ENCODE results near the gene SOAT1.
"Not testable (repeated sequence)": the region's sequence is repeated elsewhere in the genome, so short reads cannot be mapped to it uniquely, and the experiment has no call there.

Gene SOAT1

GRCh38 chr1:179385510-179385909 lies 91.9 kb downstream of the SOAT1 start:
- Histone ChIP-seq H3K36me3 (ENCODE audit: control insufficient read depth, insufficient read depth, low read length) (no peaks in the 10 kb centered on the region), H3K27ac (ENCODE audit: low read depth, low read length, severe bottlenecking) (no peak overlapping the region)
- WGBS, 2 experiments (ENCODE audit: insufficient coverage in 2 of 2), result 88% methylated on average over 1 of the region's 1 CpG; no CpG with 5 or more reads in 1 of the 2 experiments

DNA sequence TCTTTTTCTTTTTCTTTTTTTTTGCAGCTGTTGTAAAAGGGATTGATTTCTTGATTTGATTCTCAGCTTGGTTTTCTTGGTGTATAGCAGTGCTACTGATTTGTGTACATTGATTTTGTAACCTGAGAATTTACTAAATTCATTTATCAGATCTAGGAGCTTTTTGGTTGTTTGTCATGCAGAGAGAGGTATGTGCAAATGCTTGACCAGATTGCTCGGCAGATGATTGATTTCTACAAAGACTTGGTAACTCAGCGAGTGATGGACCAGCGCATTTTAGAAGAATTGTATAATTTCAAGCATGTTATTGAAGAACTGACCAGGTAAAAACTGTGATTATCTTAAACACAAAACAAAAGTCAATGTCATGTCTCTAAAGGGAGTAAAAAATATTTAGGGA lies 100.1 kb downstream of the SOAT1 start:
- WGBS, 2 experiments (ENCODE audit: insufficient coverage in 2 of 2), result 87 to 100% methylated on average over 1 to 3 of the region's 3 CpGs
- Histone ChIP-seq H3K4me3 (ENCODE audit: extremely low read depth, insufficient read depth, low read length, poor library complexity, severe bottlenecking) (no peak overlapping the region), H3K36me3 (ENCODE audit: control insufficient read depth, insufficient read depth, low read length) (no peaks in the 10 kb centered on the region), H3K27ac (ENCODE audit: low read depth, low read length, severe bottlenecking) (no peak overlapping the region), H3K4me1 (ENCODE audit: control insufficient read depth, insufficient read depth, low read length, poor library complexity, severe bottlenecking) (no peaks in the 10 kb centered on the region), H3K9me3 (ENCODE audit: control insufficient read depth, low read length) (no peaks in the 10 kb centered on the region)

More at GRCh38 chr1:179385510-179385909, 91.9 kb downstream of the SOAT1 start:
- H3K9me3 ChIP-seq (ENCODE audit: control insufficient read depth, low read length), result no peaks in the 10 kb centered on the region
- no peak overlapping the region for H3K4me3 ChIP-seq (ENCODE audit: extremely low read depth, insufficient read depth, low read length, poor library complexity, severe bottlenecking)
- no peaks in the 10 kb centered on the region for H3K4me1 ChIP-seq (ENCODE audit: control insufficient read depth, insufficient read depth, low read length, poor library complexity, severe bottlenecking)

DNA sequence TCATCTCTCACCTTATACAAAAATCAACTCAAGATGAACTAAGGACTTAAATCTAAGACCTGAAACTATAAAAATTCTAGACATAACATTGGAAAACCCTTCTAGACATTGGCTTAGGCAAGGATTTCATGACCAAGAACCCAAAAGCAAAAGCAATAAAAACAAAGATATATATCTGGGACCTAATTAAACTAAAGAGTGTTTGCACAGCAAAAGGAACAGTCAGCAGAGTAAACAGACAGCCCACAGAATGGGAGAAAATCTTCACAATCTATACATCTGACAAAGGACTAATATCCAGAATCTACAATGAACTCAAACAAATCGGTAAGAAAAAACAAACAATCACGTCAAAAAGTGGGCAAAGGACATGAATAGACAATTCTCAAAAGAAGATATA lies 105.8 kb downstream of the SOAT1 start:
- H3K9me3 ChIP-seq (ENCODE audit: control insufficient read depth, low read length); H3K27ac ChIP-seq (ENCODE audit: low read depth, low read length, severe bottlenecking); H3K36me3 ChIP-seq (ENCODE audit: control insufficient read depth, insufficient read depth, low read length); H3K4me1 ChIP-seq (ENCODE audit: control insufficient read depth, insufficient read depth, low read length, poor library complexity, severe bottlenecking); H3K4me3 ChIP-seq (ENCODE audit: extremely low read depth, insufficient read depth, low read length, poor library complexity, severe bottlenecking): not testable (repeated sequence)
- WGBS, 2 experiments (ENCODE audit: insufficient coverage in 2 of 2), result 92% methylated on average over 2 of the region's 2 CpGs; no CpG with 5 or more reads in 1 of the 2 experiments

Data from mesodermal cell (in vitro differentiated cells).